HG02642 (cell line): ENCODE measurements around the gene SPRED1.
"Not testable (repeated sequence)": the region's sequence is repeated elsewhere in the genome, so short reads cannot be mapped to it uniquely, and the experiment has no call there.

Experiments used
- ATAC-seq: cut with Tn5 transposase; IDR thresholded peaks from one replicate; pipeline ENCODE4 v1.9.1; 2021; ENCODE audit warnings: mild to moderate bottlenecking; ENCODE audit not compliant: unreplicated experiment, poor library complexity

Gene SPRED1

DNA sequence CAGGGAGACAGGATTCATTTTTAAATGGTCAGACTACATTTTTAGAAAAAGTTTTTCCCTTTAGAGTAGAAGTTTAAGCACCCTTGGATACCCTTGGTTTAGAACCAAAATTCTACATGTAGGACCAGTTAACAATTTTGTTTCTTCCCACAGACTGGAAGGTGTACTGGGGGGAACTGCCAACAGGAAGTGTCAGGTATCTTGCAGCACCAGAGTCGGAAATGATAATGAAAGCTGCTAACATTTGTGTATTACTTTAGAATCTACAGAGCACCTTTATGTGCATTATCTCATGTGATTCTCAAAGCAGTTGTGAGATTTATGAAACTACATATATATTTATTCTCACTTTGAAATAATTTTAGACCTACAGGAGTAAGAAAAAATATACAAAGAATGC lies 21.5 kb downstream of the SPRED1 start:
- ATAC-seq, result no peak

DNA sequence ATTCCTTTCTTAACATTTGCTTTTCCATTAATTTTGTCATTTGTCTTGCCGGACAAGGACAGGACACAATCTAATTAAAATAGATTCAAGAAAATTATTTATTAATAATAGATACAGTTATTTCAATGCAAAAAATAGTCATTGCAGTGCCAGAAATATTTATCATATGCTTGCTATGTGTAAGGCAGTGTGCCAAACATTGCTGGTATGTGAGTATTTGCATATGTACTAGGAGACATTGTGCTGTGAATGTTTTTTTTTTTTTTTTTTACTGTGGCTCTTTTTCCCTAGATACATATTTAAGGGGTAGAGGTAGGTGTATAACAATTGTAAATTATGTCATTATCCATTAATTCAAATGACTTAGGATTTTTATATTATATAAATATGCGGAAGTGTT lies 23.3 kb downstream of the SPRED1 start:
- no peak for ATAC-seq

DNA sequence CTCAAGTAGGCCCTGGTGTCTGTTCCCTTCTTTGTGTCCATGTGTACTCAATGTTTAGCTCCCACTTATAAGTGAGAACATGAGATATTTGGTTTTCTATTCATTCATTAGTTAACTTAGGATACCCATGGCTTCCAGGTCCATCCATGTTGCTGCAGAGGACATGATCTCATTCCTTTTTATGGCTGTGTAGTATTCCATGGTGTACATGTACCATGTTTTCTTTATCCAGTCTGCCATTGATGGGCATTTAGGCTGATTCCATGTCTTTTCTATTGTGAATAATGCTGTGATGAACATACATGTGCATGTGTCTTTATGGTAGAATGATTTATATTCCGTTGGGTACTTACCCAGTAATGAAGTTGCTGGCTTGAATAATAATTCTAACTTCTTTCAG lies 24.6 kb downstream of the SPRED1 start:
- ATAC-seq, result not testable (repeated sequence)

GRCh38 chr15:38281031-38281430 lies 28.4 kb downstream of the SPRED1 start:
- no peak for ATAC-seq

DNA sequence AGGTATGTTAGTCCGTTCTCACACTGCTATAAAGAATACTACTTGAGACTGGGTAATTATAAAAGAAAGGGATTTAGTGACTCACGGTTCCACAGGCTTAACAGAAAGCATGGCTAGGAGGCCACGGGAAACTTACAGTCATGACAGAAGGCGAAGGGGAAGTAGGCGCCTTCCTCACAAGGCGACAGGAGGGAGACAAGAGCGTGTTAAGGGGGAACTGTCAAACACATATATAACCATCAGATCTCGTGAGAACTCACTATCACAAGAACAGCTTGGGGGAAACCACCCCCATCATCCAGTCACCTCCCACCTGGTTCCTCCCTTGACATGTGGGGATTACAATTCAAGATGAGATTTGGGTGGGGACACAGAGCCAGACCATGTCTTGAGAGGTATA lies 30.4 kb downstream of the SPRED1 start:
- ATAC-seq, result no peak

- ATAC-seq, result no peak
Observed at GRCh38 chr15:38285456-38285855, 32.8 kb downstream of the SPRED1 start.

GRCh38 chr15:38294126-38294525 lies 41.5 kb downstream of the SPRED1 start:
- ATAC-seq, result no peak

GRCh38 chr15:38297623-38298388 lies 45.2 kb downstream of the SPRED1 start:
- no peak for ATAC-seq

DNA sequence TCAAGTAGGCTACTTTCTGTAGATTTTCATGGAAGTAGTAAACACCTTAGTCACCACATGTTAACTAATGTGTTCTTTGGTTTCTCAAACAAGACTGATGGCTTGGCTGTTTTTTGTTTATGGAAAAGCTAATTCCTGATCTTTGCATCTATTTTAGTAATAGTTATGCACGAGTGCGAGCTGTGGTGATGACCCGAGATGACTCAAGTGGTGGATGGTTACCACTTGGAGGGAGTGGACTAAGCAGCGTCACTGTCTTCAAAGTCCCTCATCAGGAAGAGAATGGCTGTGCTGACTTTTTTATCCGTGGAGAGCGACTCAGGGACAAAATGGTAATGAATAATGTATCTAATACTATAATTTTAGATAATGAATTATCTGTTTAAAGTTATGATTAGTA lies 46.6 kb downstream of the SPRED1 start:
- ATAC-seq, result no peak

- no peak for ATAC-seq
Observed at GRCh38 chr15:38300395-38300794, 47.8 kb downstream of the SPRED1 start.

DNA sequence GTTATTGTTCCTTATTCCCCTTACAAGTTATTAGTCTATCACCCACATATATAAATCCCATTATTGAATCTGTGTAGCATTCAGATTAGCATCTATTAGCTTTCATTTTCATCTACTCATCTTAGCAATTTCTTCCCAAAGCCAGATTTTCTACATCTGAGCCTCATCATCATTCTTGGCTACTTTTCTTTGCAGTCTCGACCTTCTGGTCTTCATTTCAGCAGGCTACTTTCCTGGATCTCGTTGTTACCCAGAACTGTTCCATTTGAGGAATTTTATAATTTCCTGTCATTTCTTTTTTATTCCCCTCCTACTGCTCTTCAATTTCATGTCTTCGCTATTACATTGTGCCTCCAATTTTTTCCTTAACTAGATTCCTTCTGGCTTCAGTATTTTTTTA lies 51.8 kb downstream of the SPRED1 start:
- no peak for ATAC-seq

- no peak for ATAC-seq
Observed at GRCh38 chr15:38307251-38307650, 54.6 kb downstream of the SPRED1 start.

DNA sequence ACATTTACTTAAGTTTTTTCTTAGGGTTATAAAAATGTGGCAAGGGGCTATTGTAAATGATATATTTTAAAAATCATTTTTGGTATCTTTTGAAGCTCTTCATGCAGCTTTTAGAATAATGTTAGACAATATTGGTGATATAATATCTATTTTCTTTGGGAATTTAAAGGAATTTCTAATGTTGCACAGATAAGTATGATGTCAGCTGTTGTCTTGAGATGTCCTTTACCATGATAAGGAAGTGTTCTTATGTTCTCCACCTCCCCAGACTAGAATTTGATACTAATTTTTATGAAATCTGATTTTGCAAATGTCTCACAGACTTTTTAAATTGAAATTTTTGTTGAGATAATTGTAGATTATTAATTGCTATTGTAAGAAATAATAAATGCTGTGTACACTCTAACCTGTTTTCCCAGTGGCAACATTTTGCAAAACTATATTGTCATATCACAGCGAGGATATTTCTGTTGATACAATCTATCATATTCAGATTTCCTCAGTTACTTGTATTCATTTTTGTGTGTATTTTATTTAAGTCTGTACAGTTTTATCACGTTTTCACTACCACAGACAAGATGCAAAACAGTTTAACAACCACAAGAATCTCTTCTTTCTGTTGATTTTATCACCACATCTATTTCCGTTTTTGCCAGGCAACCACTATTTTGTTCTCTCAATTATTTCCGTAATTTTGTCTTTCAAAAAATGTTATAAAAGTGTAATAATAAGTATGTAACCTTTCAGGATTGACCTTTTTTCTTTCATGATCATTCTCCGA lies 55.4 kb downstream of the SPRED1 start:
- ATAC-seq, result no peak

DNA sequence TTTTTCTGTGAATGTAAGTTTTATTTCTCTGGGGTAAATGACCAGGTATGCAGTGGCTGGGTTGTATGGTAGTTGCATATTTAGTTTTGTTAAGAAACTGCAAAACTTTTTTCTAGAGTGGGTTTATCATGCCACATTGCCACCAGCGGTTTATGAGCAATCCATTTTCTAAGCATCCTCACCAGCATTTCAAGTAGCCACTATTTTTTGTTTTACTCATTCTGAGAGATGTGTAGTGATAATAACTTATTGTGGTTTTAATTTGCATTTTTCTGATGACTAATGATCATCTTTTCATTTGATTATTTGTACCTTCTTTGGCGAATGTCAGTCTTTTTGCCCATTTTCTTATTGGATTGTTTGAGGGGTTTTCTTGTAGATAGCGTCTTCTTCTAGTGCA lies 56.2 kb downstream of the SPRED1 start:
- ATAC-seq, result peak; percentile 69

GRCh38 chr15:38312190-38312589 lies 59.6 kb downstream of the SPRED1 start:
- ATAC-seq, result no peak

GRCh38 chr15:38316311-38316710 lies 63.7 kb downstream of the SPRED1 start:
- no peak for ATAC-seq

DNA sequence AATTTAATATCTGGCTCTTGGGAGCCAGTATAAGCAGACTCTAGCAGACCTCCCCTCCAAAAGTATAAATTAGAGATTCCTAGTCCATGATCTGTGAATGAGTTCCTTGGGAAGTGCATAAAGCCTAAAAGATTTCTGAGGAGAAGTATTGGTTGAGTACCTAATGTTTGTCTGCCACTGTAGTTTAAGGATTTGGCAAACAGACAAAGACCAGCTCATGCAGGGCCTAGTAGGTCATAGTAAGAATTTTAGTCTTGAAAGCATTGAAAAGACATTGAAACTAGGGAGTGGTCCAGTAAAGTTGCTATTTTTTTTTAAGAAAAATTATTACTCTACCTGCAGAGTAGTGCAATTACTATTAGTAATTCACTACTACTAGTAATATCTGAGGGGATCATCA lies 67.5 kb downstream of the SPRED1 start:
- ATAC-seq, result no peak

DNA sequence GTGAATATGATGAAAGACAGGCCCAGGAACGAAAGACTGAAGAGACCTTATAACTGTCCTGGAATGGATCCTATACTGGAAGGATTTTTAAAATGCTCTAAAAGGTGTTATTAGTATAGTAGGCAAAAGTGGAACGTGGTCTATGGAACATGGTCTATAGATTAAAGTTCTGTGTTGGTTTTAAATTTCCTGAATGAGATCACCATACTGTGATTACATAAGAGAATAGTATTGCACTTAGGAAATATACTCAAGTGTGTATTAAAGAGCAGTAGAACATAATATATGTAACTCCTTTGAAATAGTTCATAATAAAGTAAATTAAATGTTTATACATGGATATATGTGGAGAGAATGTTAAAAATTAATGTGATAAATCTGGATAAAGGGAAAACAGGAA lies 68.2 kb downstream of the SPRED1 start:
- no peak for ATAC-seq

- no peak for ATAC-seq
Observed at GRCh38 chr15:38323895-38324294, 71.3 kb downstream of the SPRED1 start.

DNA sequence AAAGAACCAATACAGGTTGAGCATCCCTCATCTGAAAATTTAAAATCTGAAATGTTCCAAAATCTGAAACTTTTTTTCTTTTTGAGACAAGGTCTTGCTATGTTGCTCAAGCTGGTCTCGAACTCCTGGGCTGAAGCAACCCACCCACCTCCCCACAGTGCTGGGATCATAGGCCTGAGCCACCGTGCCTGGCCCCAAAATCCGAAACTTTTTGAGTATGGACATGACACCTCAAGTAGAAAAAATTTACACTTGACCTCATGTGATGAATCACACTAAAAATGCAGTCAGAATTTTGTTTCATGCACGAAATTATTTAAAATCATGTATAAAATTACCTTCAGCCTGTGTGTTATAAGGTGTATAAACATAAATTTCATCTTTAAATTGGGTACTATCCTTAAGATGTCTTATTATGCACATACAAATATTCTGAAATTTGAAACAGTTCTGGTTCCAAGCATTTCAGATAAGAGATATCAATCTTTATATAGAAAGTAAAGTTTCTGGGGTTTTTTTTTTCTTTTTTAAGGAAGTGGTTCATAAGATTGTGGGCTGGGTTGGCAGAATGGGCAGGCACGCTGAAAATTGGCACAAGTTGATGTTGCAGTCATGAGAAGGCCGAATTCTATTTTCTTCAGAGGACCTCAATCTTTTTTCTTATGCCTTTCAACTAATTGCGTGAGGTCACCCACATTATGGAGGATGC lies 72.5 kb downstream of the SPRED1 start:
- ATAC-seq, result no peak

DNA sequence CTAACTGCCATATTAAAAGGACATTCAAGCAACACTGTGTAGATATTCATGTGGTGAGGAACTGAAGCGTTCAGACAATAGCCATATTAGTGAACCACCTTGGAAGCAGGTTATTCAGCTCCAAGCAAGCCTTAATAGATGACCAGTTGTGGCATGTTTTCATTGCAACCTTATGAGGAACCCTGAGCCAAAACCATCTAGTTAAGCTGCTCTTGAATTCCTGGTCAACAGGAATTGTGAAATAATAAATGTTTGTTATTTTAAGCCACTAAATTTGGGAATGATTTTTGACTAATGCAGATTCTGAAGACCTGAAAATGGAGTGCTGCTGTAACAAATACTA lies 73.0 kb downstream of the SPRED1 start:
- no peak for ATAC-seq
